Esophagus muscularis mucosa (tissue), 4 donors: ENCODE data around the gene RNF144B. TPM values are rescaled to one million over a fixed set of nuclear protein-coding genes. Genes with fewer than 3 reads are reported as not detected.

ENCODE experiments used
- DNase-seq: peaks from one replicate; pipeline ENCODE4 v3.0.0-alpha.2; 2017; ENCODE audit errors: extremely low spot score
- H3K27ac ChIP-seq, 4 donors: fragments of 200-600 bp; sonication (generic); replicated peaks in 1 of 4; 1 replicate in 3 of 4; 2 replicates in 1 of 4; pipeline ENCODE4 v1.5.1; 2016 to 2019; ENCODE audit warnings: mild to moderate bottlenecking in 1 of 4
- H3K27me3 ChIP-seq, 4 donors: fragments of 200-600 bp; sonication (generic); one replicate each; pipeline versions ENCODE4 v1.5.1 to v1.6.0; 2016 to 2019
- H3K36me3 ChIP-seq, 4 donors: fragments of 200-600 bp; sonication (generic); one replicate each; pipeline ENCODE4 v1.5.1; 2016 to 2019
- H3K4me1 ChIP-seq, 4 donors: fragments of 200-600 bp; sonication (generic); one replicate each; pipeline ENCODE4 v1.5.1; 2016 to 2019
- H3K4me3 ChIP-seq, 4 donors: fragments of 200-600 bp; sonication (generic); 1 replicate in 2 of 4; 2 replicates in 2 of 4; pipeline ENCODE4 v1.5.1; 2016 to 2019; ENCODE audit warnings: mild to moderate bottlenecking in 4 of 4, moderate library complexity in 1 of 4
- H3K9me3 ChIP-seq, 4 donors: fragments of 200-600 bp; sonication (generic); 1 replicate in 3 of 4; 2 replicates in 1 of 4; pipeline ENCODE4 v1.5.1; 2016 to 2019
- EP300 ChIP-seq: sonication (generic); formaldehyde crosslinking; IDR thresholded peaks from one replicate; pipeline ENCODE4 v1.6.1; 2017; ENCODE audit warnings: antibody characterized with exemption
- POLR2A ChIP-seq: fragments of 450-650 bp; IDR thresholded peaks from one replicate; pipeline ENCODE4 v1.6.1; 2017; ENCODE audit warnings: antibody characterized with exemption, moderate library complexity, mild to moderate bottlenecking, low read depth
- POLR2AphosphoS5 ChIP-seq, 2 donors: sonication (generic); formaldehyde crosslinking; IDR thresholded peaks; one replicate each; pipeline ENCODE4 v1.6.1; 2017; ENCODE audit warnings: antibody characterized with exemption in 2 of 2
- WGBS: methylation state at CpG from one replicate; pipeline ENCODE4 v1.1.5; 2018; 5-methylcytosine and 5-hydroxymethylcytosine counted together
- intact Hi-C: fragments of 100-400 bp; cut with DNase I; formaldehyde crosslinking; loops from one replicate; pipeline ENCODE4 v1.15.1; 2023
- total RNA-seq, 4 donors: library from RNA; depleted of rRNA; stranded (reverse); fragments of >200 nt; gene quantifications; one replicate each; pipeline versions ENCODE4 v1.1.0 to v1.2.1, GENCODE V29; 2016
- TF ChIP-seq, protein P1 (sequence below), 3 experiments: fragments of 200-600 bp in 2 of 3; fragments of 450-650 bp in 1 of 3; sonication (generic) in 2 of 3; IDR thresholded peaks; one replicate each; pipeline ENCODE4 v1.5.1; 2017 to 2019; ENCODE audit warnings: antibody characterized with exemption in 3 of 3, mild to moderate bottlenecking in 2 of 3, moderate library complexity in 1 of 3

Gene RNF144B
- total RNA-seq, 4 donors from 2014 or later, result 6.6 to 20.0 (median 12.1) TPM

DNA sequence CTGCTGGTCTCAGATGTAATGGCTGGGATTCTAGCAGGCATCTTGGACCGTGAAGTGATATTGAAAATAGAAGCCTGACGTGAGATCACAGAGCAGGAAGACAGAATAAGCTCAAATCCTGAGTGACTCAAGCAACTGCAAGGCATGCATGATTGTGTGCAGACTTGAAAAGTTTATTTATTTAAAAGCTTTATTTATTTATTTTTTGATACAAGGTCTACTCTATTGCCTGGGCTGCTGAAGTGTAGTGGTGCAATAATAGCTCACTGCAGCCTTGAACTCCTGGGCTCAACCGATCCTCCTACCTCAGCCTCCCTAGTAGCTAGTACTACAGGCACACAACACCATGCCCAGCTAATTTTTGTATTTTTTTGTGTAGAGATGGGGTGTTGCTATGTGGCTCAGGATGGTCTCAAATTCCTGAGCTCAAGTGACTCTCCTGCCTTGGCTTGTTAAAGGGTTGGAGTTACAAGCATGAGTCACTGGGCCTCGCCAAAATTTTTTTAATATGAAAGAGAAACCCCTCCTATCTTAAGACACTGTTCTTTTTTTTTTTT, 40.1 kb upstream of the RNF144B start:
- 90% methylated on average over 4 of the region's 4 CpGs for WGBS
- Histone ChIP-seq H3K27ac (no peak overlapping the region), H3K36me3 (no peaks in the 10 kb centered on the region), H3K9me3 (no peaks in the 10 kb centered on the region), H3K4me1 (no peaks in the 10 kb centered on the region), H3K4me3 (no peak overlapping the region), H3K27me3 (no peaks in the 10 kb centered on the region)
- DNase-seq, result no peak
- intact Hi-C loops, result no loop called here
- TF ChIP-seq EP300 (no peak), POLR2AphosphoS5 (IDR thresholded peaks at IDR 0.05) (no peak), POLR2A (no peak)
- TF ChIP-seq, protein P1, sequence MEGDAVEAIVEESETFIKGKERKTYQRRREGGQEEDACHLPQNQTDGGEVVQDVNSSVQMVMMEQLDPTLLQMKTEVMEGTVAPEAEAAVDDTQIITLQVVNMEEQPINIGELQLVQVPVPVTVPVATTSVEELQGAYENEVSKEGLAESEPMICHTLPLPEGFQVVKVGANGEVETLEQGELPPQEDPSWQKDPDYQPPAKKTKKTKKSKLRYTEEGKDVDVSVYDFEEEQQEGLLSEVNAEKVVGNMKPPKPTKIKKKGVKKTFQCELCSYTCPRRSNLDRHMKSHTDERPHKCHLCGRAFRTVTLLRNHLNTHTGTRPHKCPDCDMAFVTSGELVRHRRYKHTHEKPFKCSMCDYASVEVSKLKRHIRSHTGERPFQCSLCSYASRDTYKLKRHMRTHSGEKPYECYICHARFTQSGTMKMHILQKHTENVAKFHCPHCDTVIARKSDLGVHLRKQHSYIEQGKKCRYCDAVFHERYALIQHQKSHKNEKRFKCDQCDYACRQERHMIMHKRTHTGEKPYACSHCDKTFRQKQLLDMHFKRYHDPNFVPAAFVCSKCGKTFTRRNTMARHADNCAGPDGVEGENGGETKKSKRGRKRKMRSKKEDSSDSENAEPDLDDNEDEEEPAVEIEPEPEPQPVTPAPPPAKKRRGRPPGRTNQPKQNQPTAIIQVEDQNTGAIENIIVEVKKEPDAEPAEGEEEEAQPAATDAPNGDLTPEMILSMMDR (IDR thresholded peaks at IDR 0.05), result no peak

DNA sequence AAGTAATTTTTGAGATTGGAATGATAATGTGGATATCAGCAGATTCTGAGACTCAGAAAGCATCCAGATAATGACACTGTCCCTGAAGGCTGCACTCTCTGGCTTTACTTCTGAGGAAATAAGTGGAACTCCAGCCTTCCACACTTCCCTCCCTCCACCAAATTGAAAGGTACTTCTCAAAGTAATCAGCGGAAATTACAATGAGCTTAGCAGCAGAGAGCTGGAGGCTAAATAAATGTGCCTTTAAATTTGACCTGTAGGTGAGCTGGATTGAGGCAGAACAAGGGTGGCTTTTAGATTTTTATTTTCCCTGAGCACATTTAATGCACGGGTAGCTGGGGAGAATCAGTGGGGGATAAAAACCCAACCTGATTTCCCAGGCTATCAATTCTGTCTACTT, 39.3 kb upstream of the RNF144B start:
- TF ChIP-seq, protein P1 (IDR thresholded peaks at IDR 0.05), result no peak
- no peak for TF ChIP-seq POLR2AphosphoS5 (IDR thresholded peaks at IDR 0.05)
- TF ChIP-seq POLR2A, result no peak
- no peak for TF ChIP-seq EP300
- no peaks in the 10 kb centered on the region for H3K9me3 ChIP-seq
- 83% methylated on average over 2 of the region's 2 CpGs for WGBS

GRCh38 chr6:18349386-18349785, 37.8 kb upstream of the RNF144B start:
- H3K9me3 ChIP-seq, result no peaks in the 10 kb centered on the region
- no peaks in the 10 kb centered on the region for H3K36me3 ChIP-seq
- intact Hi-C loops, result no loop called here
- TF ChIP-seq EP300 (no peak), POLR2A (no peak), POLR2AphosphoS5 (IDR thresholded peaks at IDR 0.05) (no peak)
- TF ChIP-seq, protein P1 (IDR thresholded peaks at IDR 0.05), result no peak
- no peak for DNase-seq
- no peaks in the 10 kb centered on the region for H3K27me3 ChIP-seq
- H3K4me1 ChIP-seq, result no peaks in the 10 kb centered on the region
- no peak overlapping the region for H3K4me3 ChIP-seq
- H3K27ac ChIP-seq, result no peak overlapping the region

More for the DNA sequence above, 39.3 kb upstream of the RNF144B start:
- intact Hi-C loops, result no loop called here
- Histone ChIP-seq H3K4me3 (no peak overlapping the region), H3K27ac (no peak overlapping the region), H3K4me1 (no peaks in the 10 kb centered on the region), H3K27me3 (no peaks in the 10 kb centered on the region), H3K36me3 (no peaks in the 10 kb centered on the region)
- no peak for DNase-seq

DNA sequence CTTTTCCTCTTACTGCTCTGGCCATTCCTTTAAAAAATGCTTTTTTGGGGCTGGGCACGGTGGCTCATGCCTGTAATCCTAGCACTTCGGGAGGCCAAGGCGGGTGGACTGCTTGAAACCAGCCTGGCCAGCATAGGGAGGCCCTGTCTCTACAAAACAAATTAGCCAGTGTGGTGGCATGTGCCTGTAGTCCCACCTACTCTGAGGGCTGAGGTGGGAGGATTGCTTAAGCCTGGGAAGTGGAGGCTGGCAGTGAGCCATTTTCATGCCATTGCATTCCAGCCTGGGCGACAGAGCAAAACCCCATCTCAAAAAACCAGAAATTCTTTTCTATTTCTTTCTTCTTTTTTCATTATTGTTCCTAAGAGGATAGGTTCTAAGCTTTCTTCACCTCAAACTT, 36.9 kb upstream of the RNF144B start:
- WGBS, result 88% methylated on average over 4 of the region's 4 CpGs
- Histone ChIP-seq H3K27ac (no peak overlapping the region), H3K9me3 (no peaks in the 10 kb centered on the region), H3K36me3 (no peaks in the 10 kb centered on the region), H3K4me1 (no peaks in the 10 kb centered on the region), H3K27me3 (no peaks in the 10 kb centered on the region), H3K4me3 (no peak overlapping the region)
- DNase-seq, result no peak
- TF ChIP-seq, protein P1 (IDR thresholded peaks at IDR 0.05), result no peak
- no peak for TF ChIP-seq EP300
- no peak for TF ChIP-seq POLR2AphosphoS5 (IDR thresholded peaks at IDR 0.05)
- no peak for TF ChIP-seq POLR2A
- intact Hi-C loops, result no loop called here

DNA sequence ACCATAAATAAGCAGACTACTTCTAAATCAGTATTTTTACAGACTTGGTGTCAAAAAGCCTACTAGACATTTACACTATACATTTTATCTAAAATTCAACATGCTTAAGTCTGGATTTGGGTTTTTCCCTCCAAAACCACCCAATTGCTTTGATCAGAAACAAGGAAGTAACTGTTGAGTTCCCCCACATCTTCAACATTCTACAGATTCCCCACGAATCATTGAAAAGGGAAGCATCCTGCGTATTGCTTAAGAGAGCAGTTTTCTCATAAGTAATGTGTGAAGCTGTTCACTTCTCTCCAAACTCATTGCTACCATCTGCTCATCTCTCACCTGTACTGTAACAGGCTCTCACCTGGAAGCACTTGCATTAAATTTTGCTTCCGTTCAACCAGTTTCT, 36.4 kb upstream of the RNF144B start:
- TF ChIP-seq, protein P1 (IDR thresholded peaks at IDR 0.05), result no peak
- TF ChIP-seq EP300 (no peak), POLR2A (no peak), POLR2AphosphoS5 (IDR thresholded peaks at IDR 0.05) (no peak)

More for the DNA sequence above, 36.4 kb upstream of the RNF144B start:
- H3K27me3 ChIP-seq, result no peaks in the 10 kb centered on the region
- H3K4me1 ChIP-seq, result no peaks in the 10 kb centered on the region
- H3K4me3 ChIP-seq, result no peak overlapping the region
- no peaks in the 10 kb centered on the region for H3K9me3 ChIP-seq
- 75% methylated on average over 3 of the region's 3 CpGs for WGBS
- DNase-seq, result no peak
- H3K27ac ChIP-seq, result no peak overlapping the region
- intact Hi-C loops, result no loop called here
- no peaks in the 10 kb centered on the region for H3K36me3 ChIP-seq
